ENCODE data around the gene ACACA.
A peak's percentile ranks its signal among the peaks of the same experiment; 100 is the strongest.
"Not testable (repeated sequence)": the region's sequence is repeated elsewhere in the genome, so short reads cannot be mapped to it uniquely, and the experiment has no call there.

The ACACA gene

DNA sequence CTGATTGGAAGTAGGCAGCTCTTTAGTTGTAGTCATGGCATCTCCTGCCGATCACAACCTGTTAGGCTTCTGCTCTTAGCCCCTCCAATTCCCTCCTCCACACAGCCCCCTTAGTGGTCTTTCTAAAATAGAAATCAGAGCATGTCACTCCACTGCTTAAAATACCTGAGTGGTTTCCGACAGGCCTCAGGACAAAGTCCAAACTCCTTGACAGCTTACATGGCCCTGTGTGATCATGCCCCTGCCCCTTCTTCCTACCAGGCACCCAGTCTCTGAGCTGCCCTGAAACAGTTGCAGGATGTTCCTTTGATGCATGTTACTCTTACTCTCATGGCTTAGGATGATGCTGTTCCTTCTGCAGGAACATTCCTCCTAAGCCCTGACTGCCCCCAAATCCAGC, 310.6 kb downstream of the ACACA start:
- DNase-seq (ENCODE audit: low read depth) = no peak

- DNase-seq (ENCODE audit: low read depth) = no peak
These were observed 312.2 kb downstream of the ACACA start for GRCh38 chr17:37094391-37094790.

DNA sequence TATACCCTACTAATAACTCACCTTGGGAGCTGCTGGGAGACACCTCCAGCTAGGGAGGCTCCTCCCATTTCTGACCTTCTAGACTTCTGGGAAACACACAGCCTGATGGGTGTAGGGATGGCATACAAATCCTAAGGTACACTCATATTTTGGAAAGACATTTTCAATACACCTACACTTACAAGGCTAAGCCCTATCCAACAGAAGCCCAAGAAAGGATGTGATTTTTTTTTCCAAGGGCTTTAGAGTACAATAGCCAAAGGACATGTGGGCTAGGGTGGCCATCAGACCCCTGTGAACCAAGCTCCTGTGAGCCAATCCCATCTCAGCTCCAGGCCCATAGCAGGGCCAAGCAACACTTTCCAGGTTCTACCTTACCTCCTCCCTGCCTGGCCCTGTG, 313.9 kb downstream of the ACACA start:
- no peak for DNase-seq (ENCODE audit: low read depth)

DNA sequence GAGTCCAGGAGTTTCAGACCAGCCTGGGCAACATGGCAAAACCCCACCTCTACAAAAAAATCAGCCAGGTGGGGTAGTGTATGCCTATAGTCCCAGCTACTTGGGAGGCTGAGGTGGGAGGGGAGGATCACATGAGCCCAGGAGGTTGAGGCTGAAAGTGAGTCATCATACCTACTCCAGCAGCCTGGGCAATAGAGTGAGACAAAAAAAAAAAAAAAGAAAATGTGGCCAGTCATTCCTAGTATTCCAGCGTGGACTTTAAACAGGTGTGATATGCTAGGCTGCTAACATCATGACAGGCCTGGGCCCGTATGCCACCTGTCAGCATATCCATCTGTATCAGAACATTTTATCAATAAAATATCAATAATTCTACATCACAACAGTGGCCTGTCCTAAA, 314.6 kb downstream of the ACACA start:
- DNase-seq (ENCODE audit: low read depth) = no peak

GRCh38 chr17:37090941-37091340, 315.7 kb downstream of the ACACA start:
- DNase-seq (ENCODE audit: low read depth) = no peak

GRCh38 chr17:37089956-37090355, 316.7 kb downstream of the ACACA start:
- peak; percentile 16 for DNase-seq (ENCODE audit: low read depth)

GRCh38 chr17:37088913-37089312, 317.7 kb downstream of the ACACA start:
- no peak for DNase-seq (ENCODE audit: low read depth)

- no peak for DNase-seq (ENCODE audit: low read depth)
These were observed 318.2 kb downstream of the ACACA start for GRCh38 chr17:37088459-37088858.

GRCh38 chr17:37087683-37088082, 319.0 kb downstream of the ACACA start:
- no peak for DNase-seq (ENCODE audit: low read depth)

DNA sequence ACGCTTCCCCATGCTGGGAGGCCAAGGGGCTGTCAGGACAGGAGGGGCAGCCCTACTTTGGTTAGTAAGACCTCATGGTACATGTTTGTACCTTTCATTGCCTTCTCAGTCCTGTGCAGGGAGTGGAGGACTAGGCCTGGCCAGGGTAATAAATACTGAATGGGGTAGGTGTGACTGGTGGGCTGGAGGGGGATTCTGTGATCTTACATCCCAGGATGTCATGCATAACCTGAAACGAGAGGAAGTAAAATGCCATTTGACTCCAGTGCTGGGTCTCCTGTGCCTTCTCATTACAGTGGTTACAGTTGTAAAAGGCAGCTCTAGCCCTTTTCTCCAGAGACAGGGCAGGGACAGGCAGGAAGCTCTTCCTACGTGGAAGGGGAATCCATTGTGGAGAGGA, 319.7 kb downstream of the ACACA start:
- DNase-seq (ENCODE audit: low read depth) = no peak

DNA sequence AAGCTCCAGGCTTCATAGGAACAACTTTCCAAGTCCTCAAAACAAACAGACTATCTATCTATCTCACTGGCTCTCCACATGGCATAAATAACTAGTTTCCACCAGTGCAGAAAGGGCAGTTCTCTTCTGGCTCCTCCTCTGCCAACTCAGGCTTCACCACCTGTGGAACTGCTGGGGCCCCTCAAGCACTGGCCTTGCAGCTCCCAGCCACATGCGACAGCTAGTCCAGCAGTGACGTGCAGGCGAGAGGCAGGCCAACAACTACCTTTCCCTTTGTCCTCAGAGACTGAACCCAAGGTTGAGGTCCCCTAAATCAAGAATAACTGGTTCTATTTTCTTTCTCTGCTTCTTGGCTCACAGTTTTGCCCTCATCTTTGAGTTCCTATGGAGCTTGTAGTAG, 320.3 kb downstream of the ACACA start:
- no peak for DNase-seq (ENCODE audit: low read depth)

- DNase-seq (ENCODE audit: low read depth) = no peak
These were observed 322.3 kb downstream of the ACACA start for GRCh38 chr17:37084372-37084771.

- no peak for DNase-seq (ENCODE audit: low read depth)
These were observed 323.2 kb downstream of the ACACA start for GRCh38 chr17:37083456-37083855.

- DNase-seq (ENCODE audit: low read depth) = no peak
These were observed 323.7 kb downstream of the ACACA start for GRCh38 chr17:37082985-37083384.

DNA sequence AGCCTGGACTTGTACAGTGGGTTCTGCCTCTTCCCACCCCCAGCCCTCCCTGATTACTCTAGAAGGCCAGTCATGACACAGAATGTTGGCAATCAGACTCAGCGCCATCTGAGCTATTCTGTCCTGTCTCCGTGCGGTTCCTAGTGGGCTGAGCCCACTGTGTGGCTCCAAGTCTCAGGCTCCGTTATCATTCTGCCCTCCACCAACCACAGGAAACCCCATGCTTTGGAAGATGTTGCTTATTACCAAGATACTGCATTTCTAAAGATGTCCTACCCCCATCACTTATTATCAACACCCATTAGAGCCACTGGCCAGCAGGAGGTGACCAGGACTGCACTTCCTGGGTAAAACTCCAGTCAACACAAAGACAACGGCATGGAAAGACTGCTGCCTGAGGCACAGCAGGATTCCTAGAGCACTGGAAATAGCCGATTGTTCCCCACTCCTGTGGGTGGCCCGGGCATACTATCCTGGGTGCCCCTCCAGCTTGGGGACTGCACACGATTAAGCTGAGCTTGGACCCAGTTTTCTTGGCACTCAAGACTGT, 324.2 kb downstream of the ACACA start:
- no peak for DNase-seq (ENCODE audit: low read depth)

- no peak for DNase-seq (ENCODE audit: low read depth)
These were observed 325.3 kb downstream of the ACACA start for GRCh38 chr17:37081287-37081686.

DNA sequence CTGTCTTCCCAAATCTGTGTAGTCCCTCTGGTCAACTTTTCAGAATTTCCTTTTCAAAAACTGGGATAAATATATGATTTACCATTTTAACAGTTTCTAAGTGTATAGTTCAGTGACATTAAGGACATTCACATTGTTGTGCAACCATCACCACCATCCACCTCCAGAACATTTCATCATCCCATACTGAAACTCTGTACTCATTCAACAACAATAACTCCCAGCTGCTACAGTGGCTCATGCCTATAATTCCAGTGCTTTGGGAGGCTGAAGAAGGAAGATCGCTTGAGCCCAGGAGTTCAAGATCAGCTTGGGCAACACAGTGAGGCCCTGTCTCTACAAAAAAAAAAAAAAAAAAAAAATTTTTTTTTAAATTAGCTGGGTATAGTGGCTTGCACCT, 326.9 kb downstream of the ACACA start:
- DNase-seq (ENCODE audit: low read depth) = no peak

GRCh38 chr17:37079065-37079708, 327.4 kb downstream of the ACACA start:
- no peak for DNase-seq (ENCODE audit: low read depth)

GRCh38 chr17:37073464-37073863, 333.2 kb downstream of the ACACA start:
- not testable (repeated sequence) for DNase-seq (ENCODE audit: low read depth)

GRCh38 chr17:37069087-37069486, 337.5 kb downstream of the ACACA start:
- no peak for DNase-seq (ENCODE audit: low read depth)

DNA sequence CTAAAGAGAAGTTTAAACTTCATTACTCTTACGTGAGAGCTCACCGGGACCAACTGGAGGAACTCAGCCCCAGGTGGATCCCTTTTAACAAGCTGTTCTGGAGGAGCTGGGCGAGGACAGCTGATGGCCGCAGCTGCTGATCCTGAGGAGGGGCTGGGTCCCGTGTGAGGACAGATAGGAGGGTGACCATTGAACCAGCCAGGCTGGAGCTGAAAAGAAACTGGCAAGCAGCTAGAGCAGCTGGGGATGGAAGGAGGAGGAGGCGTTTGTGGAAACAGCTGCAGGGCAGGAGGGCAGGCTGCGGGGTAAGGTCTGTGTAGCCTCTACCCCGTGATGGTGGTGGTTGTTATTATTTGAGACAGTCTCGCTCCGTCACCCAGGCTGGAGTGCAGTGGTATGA, 338.4 kb downstream of the ACACA start:
- DNase-seq (ENCODE audit: low read depth) = no peak

DNA sequence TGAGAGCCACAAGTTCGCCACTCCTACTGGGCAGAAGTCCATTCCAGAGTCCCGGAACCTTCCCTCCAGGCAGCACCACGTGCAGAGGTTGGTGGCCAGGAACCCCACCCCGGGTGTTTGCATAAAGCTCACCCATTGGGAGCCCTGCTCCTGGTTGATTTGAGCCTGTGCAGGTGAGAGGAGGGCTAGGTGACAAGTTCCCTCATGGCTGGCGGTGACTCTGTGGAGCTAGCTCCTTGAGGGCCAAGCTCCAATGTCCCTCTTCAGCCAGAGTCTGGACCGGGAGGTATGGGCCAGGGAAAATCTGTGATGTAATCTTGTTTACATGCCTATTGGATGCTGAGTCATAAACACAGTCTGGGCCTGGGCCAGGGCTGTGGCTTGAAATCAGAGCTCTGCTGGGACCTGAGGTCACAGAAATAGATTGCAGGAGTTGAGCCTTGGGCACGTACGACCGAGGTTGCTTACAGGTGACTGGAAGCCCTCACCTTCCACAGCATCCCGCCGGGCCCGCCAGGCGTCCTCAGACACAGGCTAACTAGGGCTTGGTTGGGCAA, 339.0 kb downstream of the ACACA start:
- DNase-seq (ENCODE audit: low read depth) = no peak

- DNase-seq (ENCODE audit: low read depth) = no peak
These were observed 340.0 kb downstream of the ACACA start for GRCh38 chr17:37066322-37067255.
